RPMI8226 (cell line): ENCODE data around the gene UVRAG.
"Not testable (repeated sequence)": the region's sequence is repeated elsewhere in the genome, so short reads cannot be mapped to it uniquely, and the experiment has no call there.

Source experiments
- DNase-seq: peaks from one replicate; pipeline ENCODE4 v3.0.0-alpha.2; 2015

The UVRAG gene

GRCh38 chr11:75929706-75930105, 114.7 kb downstream of the UVRAG start:
- DNase-seq: no peak

- no peak for DNase-seq
These were observed 115.5 kb downstream of the UVRAG start for GRCh38 chr11:75930534-75930933.

- no peak for DNase-seq
These were observed 116.1 kb downstream of the UVRAG start for GRCh38 chr11:75931124-75931523.

- not testable (repeated sequence) for DNase-seq
These were observed 118.7 kb downstream of the UVRAG start for GRCh38 chr11:75933736-75934135.

GRCh38 chr11:75934851-75935250, 119.8 kb downstream of the UVRAG start:
- DNase-seq: no peak

GRCh38 chr11:75938543-75938942, 123.5 kb downstream of the UVRAG start:
- DNase-seq: no peak

GRCh38 chr11:75939516-75939915, 124.5 kb downstream of the UVRAG start:
- no peak for DNase-seq

GRCh38 chr11:75939992-75940391, 125.0 kb downstream of the UVRAG start:
- no peak for DNase-seq

- DNase-seq: no peak
These were observed 125.9 kb downstream of the UVRAG start for GRCh38 chr11:75940911-75941310.

GRCh38 chr11:75944515-75944914, 129.5 kb downstream of the UVRAG start:
- DNase-seq: no peak

- peak; percentile 5 for DNase-seq
These were observed 130.4 kb downstream of the UVRAG start for GRCh38 chr11:75945446-75945845.

- DNase-seq: no peak
These were observed 130.9 kb downstream of the UVRAG start for GRCh38 chr11:75945947-75946346.

- DNase-seq: peak; percentile 90
These were observed 131.8 kb downstream of the UVRAG start for GRCh38 chr11:75946531-75947530.

GRCh38 chr11:75949023-75949672, 134.1 kb downstream of the UVRAG start:
- no peak for DNase-seq

- no peak for DNase-seq
These were observed 135.1 kb downstream of the UVRAG start for GRCh38 chr11:75950141-75950540.

GRCh38 chr11:75954039-75954438, 139.0 kb downstream of the UVRAG start:
- DNase-seq: no peak

- DNase-seq: no peak
These were observed 140.4 kb downstream of the UVRAG start for GRCh38 chr11:75955443-75955842.

- DNase-seq: no peak
These were observed 144.5 kb downstream of the UVRAG start for GRCh38 chr11:75959540-75959939.

- DNase-seq: no peak
These were observed 149.1 kb downstream of the UVRAG start for GRCh38 chr11:75964071-75964470.

GRCh38 chr11:75966537-75967287, 151.7 kb downstream of the UVRAG start:
- DNase-seq: no peak

- DNase-seq: no peak
These were observed 153.1 kb downstream of the UVRAG start for GRCh38 chr11:75968021-75968625.

- no peak for DNase-seq
These were observed 154.8 kb downstream of the UVRAG start for GRCh38 chr11:75969626-75970308.
